ENCODE results near the gene DHRS3.

- TF ChIP-seq CTCF (IDR thresholded peaks at IDR 0.05) (no peak), EZH2 (IDR thresholded peaks at IDR 0.05; ENCODE audit: borderline replicate concordance, insufficient read depth, low read depth, low read length, poor library complexity, severe bottlenecking) (no peak)
Measured at GRCh38 chr1:12549460-12550349, 68.3 kb downstream of the DHRS3 start.

All from B cell (primary cell).